Measurements from ENCODE around the gene RABGAP1L. TPM values are rescaled to one million over a fixed set of nuclear protein-coding genes. Genes with fewer than 3 reads are reported as not detected.

Gene RABGAP1L
- total RNA-seq, 2 experiments from 2014 or later, result 98.1 to 158 TPM

GRCh38 chr1:175015243-175015642 is 855.9 kb downstream of the RABGAP1L start:
- H3K4me2 ChIP-seq (ENCODE audit: low read length), result no peak overlapping the region
- H4K20me1 ChIP-seq (ENCODE audit: insufficient read depth, low read length), result peaks cover 12% of the 10 kb centered on the region; the same call in 1 of the 2 replicates
- TF ChIP-seq EZH2phosphoT487 (IDR thresholded peaks at IDR 0.05; ENCODE audit: borderline replicate concordance, low read depth, low read length) (no peak), CTCF (conservative IDR thresholded peaks at IDR 0.05; ENCODE audit: low read length) (no peak)
- ChIA-PET POLR2A (interaction anchor here (1.5 kb wide), 1 partner anchor 26 kb away, joined by 3 read pairs; no protein-coding TSS in a partner anchor), CTCF (ENCODE audit: unreplicated experiment) (no interaction called here)
- H3K36me3 ChIP-seq (ENCODE audit: insufficient read depth, low read length), result peaks cover 90% of the 10 kb centered on the region
- no peak overlapping the region for H2AFZ ChIP-seq (ENCODE audit: low read length)
- no peaks in the 10 kb centered on the region for H3K4me1 ChIP-seq (ENCODE audit: insufficient read depth, low read length, poor library complexity, severe bottlenecking)
- peaks cover 23% of the 10 kb centered on the region; the same call in 1 of the 2 replicates for H3K79me2 ChIP-seq (ENCODE audit: insufficient read depth, low read depth, low read length)
- intact Hi-C loops (cut with micrococcal nuclease; ENCODE audit: unreplicated experiment), result no loop called here
- DNase-seq (ENCODE audit: low spot score), result no peak
- H3K9me3 ChIP-seq (ENCODE audit: low read length), result no peaks in the 10 kb centered on the region
- no peak overlapping the region for H3K27ac ChIP-seq (ENCODE audit: low read depth, low read length, poor library complexity, severe bottlenecking)
- H3K4me3 ChIP-seq (ENCODE audit: low read depth, low read length, poor library complexity, severe bottlenecking), result no peak overlapping the region
- no TSS peak for BruUV-seq (replicated peaks)
- no peaks in the 10 kb centered on the region for H3K9me2 ChIP-seq (ENCODE audit: insufficient read depth, low read length)

- Histone ChIP-seq H2AFZ (ENCODE audit: low read length) (no peak overlapping the region), H3K27ac (ENCODE audit: low read depth, low read length, poor library complexity, severe bottlenecking) (no peak overlapping the region), H3K4me2 (ENCODE audit: low read length) (no peak overlapping the region), H3K9me3 (ENCODE audit: low read length) (no peaks in the 10 kb centered on the region), H3K9me2 (ENCODE audit: insufficient read depth, low read length) (no peaks in the 10 kb centered on the region), H3K36me3 (ENCODE audit: insufficient read depth, low read length) (peaks cover 47% of the 10 kb centered on the region), H3K4me1 (ENCODE audit: insufficient read depth, low read length, poor library complexity, severe bottlenecking) (peaks cover 15% of the 10 kb centered on the region), H4K20me1 (ENCODE audit: insufficient read depth, low read length) (no peaks in the 10 kb centered on the region), H3K4me3 (ENCODE audit: low read depth, low read length, poor library complexity, severe bottlenecking) (no peak overlapping the region), H3K79me2 (ENCODE audit: insufficient read depth, low read depth, low read length) (peaks cover 34% of the 10 kb centered on the region)
- no TSS peak for BruUV-seq (replicated peaks)
- ChIA-PET CTCF (ENCODE audit: unreplicated experiment) (no interaction called here), POLR2A (interaction anchor here (0.6 kb wide), 1 partner anchor 8 kb away, joined by 5 read pairs; no protein-coding TSS in a partner anchor)
- no peak for DNase-seq (ENCODE audit: low spot score)
- intact Hi-C loops (cut with micrococcal nuclease; ENCODE audit: unreplicated experiment), result no loop called here
- TF ChIP-seq EZH2phosphoT487 (IDR thresholded peaks at IDR 0.05; ENCODE audit: borderline replicate concordance, low read depth, low read length) (no peak), CTCF (conservative IDR thresholded peaks at IDR 0.05; ENCODE audit: low read length) (no peak)
These were observed 860.2 kb downstream of the RABGAP1L start for GRCh38 chr1:175019524-175019923.

Data from OCI-LY7 (cell line).